HL-60/S4 (cell line): ENCODE results near the gene AP1S3.

Source experiments
- in situ Hi-C: fragments of 300-500 bp; cut with MboI; formaldehyde crosslinking; loops from 2 replicates; pipeline ENCODE4 v1.14.3; 2022; ENCODE audit warnings: low sequenced_read_pairs

AP1S3 gene

GRCh38 chr2:223805008-223805407 lies 32.4 kb downstream of the AP1S3 start:
- in situ Hi-C loops = no loop called here

- in situ Hi-C loops = no loop called here
Measured at GRCh38 chr2:223801736-223802135, 35.6 kb downstream of the AP1S3 start.

- in situ Hi-C loops = no loop called here
Measured at GRCh38 chr2:223800908-223801307, 36.5 kb downstream of the AP1S3 start.

- in situ Hi-C loops = loop anchor here (25.0 kb wide), 1 partner anchor 836 kb away; no protein-coding TSS in a partner anchor
Measured at GRCh38 chr2:223797811-223798721, 39.3 kb downstream of the AP1S3 start.

GRCh38 chr2:223797037-223797436 lies 40.3 kb downstream of the AP1S3 start:
- in situ Hi-C loops = loop anchor here (25.0 kb wide), 1 partner anchor 835 kb away; no protein-coding TSS in a partner anchor

- in situ Hi-C loops = loop anchor here (25.0 kb wide), 1 partner anchor 827 kb away; no protein-coding TSS in a partner anchor
Measured at GRCh38 chr2:223789423-223789822, 48.0 kb downstream of the AP1S3 start.

GRCh38 chr2:223788826-223789225 lies 48.6 kb downstream of the AP1S3 start:
- in situ Hi-C loops = loop anchor here (25.0 kb wide), 1 partner anchor 827 kb away; no protein-coding TSS in a partner anchor

- in situ Hi-C loops = loop anchor here (25.0 kb wide), 1 partner anchor 826 kb away; no protein-coding TSS in a partner anchor
Measured at GRCh38 chr2:223788106-223788505, 49.3 kb downstream of the AP1S3 start.

GRCh38 chr2:223787358-223787757 lies 50.0 kb downstream of the AP1S3 start:
- in situ Hi-C loops = loop anchor here (25.0 kb wide), 1 partner anchor 825 kb away; no protein-coding TSS in a partner anchor

- in situ Hi-C loops = loop anchor here (25.0 kb wide), 1 partner anchor 825 kb away; no protein-coding TSS in a partner anchor
Measured at GRCh38 chr2:223786943-223787342, 50.4 kb downstream of the AP1S3 start.

- in situ Hi-C loops = loop anchor here (25.0 kb wide), 1 partner anchor 824 kb away; no protein-coding TSS in a partner anchor
Measured at GRCh38 chr2:223786236-223786635, 51.1 kb downstream of the AP1S3 start.

- in situ Hi-C loops = loop anchor here (25.0 kb wide), 1 partner anchor 822 kb away; no protein-coding TSS in a partner anchor
Measured at GRCh38 chr2:223784221-223784772, 53.1 kb downstream of the AP1S3 start.

GRCh38 chr2:223782629-223783028 lies 54.8 kb downstream of the AP1S3 start:
- in situ Hi-C loops = loop anchor here (25.0 kb wide), 1 partner anchor 820 kb away; no protein-coding TSS in a partner anchor

GRCh38 chr2:223781560-223781959 lies 55.8 kb downstream of the AP1S3 start:
- in situ Hi-C loops = loop anchor here (25.0 kb wide), 1 partner anchor 819 kb away; no protein-coding TSS in a partner anchor

GRCh38 chr2:223779877-223780276 lies 57.5 kb downstream of the AP1S3 start:
- in situ Hi-C loops = loop anchor here (25.0 kb wide), 1 partner anchor 818 kb away; no protein-coding TSS in a partner anchor

GRCh38 chr2:223774193-223774592 lies 63.2 kb downstream of the AP1S3 start:
- in situ Hi-C loops = no loop called here

GRCh38 chr2:223772363-223772762 lies 65.0 kb downstream of the AP1S3 start:
- in situ Hi-C loops = no loop called here

GRCh38 chr2:223771475-223771874 lies 65.9 kb downstream of the AP1S3 start:
- in situ Hi-C loops = no loop called here

GRCh38 chr2:223768179-223768578 lies 69.2 kb downstream of the AP1S3 start:
- in situ Hi-C loops = no loop called here

- in situ Hi-C loops = no loop called here
Measured at GRCh38 chr2:223767341-223767740, 70.0 kb downstream of the AP1S3 start.

- in situ Hi-C loops = no loop called here
Measured at GRCh38 chr2:223765221-223765785, 72.1 kb downstream of the AP1S3 start.
